Skin of body (tissue), 2 donors: Measurements from ENCODE around the gene ATG9A. TPM values are rescaled to one million over a fixed set of nuclear protein-coding genes. Genes with fewer than 3 reads are reported as not detected.
"Not testable (repeated sequence)": the region's sequence is repeated elsewhere in the genome, so short reads cannot be mapped to it uniquely, and the experiment has no call there.

Experiments used
- DNase-seq: peaks from one replicate; lab custom pipeline; 2025; lab: John Stamatoyannopoulos, UW
- total RNA-seq: library from RNA; depleted of rRNA; stranded (reverse); fragments of >200 nt; gene quantifications from one replicate; pipeline ENCODE4 v1.2.3, GENCODE V29; 2014

The ATG9A gene
- total RNA-seq, 1 donor from 2014 or later: 24.7 TPM

DNA sequence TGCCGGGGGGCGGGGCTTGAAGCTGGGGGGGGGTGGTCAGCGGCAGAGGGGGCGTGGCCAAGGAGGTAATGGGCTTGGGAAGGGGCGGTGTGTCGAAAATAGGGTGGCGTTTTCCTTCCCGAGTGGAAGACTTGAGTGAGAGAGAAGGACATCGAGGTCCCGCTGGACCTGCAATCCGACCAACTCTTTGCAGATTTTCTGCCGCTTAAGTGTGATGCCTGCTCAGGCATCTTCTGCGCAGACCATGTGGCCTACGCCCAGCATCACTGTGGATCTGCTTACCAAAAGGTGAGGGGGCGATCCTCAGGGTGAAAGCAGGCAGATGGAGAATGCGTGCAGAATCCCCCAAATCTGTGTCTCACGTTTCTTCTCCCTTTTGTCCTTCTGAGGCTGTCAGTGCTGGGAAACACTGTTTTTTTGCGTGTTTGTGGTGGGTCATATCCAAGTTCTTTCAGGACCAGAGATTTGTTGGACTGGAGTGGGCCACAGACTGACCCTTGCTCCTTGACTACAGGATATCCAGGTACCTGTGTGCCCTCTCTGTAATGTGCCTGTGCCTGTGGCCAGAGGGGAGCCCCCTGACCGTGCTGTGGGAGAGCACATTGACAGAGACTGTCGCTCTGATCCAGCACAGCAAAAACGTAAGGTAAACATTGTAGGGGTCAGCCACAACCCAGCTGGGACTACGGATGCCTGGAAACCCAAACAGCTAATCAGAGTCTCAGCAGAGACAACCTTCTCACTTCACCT lies 22.1 kb downstream of the ATG9A start:
- DNase-seq: no peak

DNA sequence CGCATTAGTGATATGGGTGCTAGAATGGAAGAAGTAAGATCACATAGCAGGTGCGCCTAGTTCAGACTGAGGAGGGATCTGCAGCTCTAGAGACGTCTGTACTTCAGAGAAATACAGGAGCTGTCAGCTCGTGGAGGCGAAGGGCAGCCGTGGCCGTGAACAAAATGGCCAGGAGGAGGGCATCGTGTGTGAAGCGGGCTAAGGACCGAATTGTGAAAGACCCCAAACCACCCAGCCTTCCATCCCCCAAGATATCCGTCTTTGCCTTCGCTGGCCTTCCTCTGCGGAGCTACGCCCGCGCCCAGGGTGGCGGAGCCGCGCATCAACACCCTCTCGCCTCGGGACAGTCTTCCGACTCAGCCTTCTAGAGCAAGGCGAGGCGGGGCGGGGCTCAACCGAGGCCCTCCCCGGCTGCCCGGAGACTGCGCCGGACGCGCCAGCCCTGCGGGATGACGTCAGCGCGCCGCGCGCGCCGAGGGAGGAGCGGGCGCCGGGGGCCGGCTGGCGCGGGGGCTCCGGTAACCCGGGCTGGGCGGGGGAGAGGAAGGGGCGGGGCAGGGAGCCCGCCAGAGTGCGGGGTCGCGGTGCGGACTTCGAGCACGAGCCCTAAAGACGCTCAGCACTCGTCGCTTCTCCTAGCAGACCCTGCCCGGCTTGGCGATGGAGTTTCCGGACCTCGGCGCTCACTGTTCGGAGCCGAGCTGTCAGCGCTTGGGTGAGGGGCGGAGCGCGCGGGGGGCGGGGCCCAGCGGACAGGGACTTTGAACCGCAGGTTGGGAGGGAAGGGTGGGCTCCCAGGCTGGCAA lies 22.9 kb downstream of the ATG9A start, which contains the start of gene ZFAND2B:
ZFAND2B (plus strand) TSS at position 455 of the 806 bp plus-strand sequence; CDS start at position 661, 206 bp downstream.
- DNase-seq: peak; percentile 93

GRCh38 chr2:219205981-219206327 lies 23.5 kb downstream of the ATG9A start:
- DNase-seq: no peak

GRCh38 chr2:219205165-219205538 lies 24.3 kb downstream of the ATG9A start:
- no peak for DNase-seq

- no peak for DNase-seq
Measured at GRCh38 chr2:219204425-219205164, 24.8 kb downstream of the ATG9A start.

GRCh38 chr2:219201331-219201730 lies 28.1 kb downstream of the ATG9A start:
- not testable (repeated sequence) for DNase-seq

DNA sequence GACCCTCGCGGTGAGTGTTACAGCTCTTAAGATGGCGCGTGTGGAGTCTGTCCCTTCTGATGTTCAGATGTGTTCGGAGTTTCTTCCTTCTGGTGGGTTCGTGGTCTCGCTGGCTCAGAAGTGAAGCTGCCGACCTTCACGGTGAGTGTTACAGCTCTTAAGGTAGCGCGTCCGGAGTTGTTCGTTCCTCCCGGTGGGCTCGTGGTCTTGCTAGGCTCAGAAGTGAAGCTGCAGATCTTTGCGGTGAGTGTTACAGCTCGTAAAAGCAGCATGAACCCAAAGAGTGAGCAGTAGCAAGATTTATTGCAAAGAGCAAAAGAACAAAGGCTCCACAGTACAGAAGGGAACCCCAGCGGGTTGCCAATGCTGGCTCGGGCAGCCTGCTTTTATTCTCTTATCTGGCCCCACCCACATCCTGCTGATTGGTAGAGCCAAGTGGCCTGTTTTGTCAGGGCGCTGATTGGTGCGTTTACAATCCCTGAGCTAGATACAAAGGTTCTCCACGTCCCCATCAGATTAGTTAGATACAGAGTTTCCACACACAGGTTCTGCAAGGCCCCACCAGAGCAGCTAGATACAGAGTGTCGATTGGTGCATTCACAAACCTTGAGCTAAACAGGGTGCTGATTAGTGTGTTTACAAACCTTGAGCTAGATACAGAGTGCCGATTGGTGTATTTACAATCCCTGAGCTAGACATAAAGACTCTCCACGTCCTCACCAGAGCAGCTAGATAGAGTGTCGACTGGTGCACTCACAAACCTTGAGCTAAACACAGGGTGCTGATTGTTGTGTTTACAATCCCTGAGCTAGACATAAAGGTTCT lies 28.7 kb downstream of the ATG9A start:
- not testable (repeated sequence) for DNase-seq

DNA sequence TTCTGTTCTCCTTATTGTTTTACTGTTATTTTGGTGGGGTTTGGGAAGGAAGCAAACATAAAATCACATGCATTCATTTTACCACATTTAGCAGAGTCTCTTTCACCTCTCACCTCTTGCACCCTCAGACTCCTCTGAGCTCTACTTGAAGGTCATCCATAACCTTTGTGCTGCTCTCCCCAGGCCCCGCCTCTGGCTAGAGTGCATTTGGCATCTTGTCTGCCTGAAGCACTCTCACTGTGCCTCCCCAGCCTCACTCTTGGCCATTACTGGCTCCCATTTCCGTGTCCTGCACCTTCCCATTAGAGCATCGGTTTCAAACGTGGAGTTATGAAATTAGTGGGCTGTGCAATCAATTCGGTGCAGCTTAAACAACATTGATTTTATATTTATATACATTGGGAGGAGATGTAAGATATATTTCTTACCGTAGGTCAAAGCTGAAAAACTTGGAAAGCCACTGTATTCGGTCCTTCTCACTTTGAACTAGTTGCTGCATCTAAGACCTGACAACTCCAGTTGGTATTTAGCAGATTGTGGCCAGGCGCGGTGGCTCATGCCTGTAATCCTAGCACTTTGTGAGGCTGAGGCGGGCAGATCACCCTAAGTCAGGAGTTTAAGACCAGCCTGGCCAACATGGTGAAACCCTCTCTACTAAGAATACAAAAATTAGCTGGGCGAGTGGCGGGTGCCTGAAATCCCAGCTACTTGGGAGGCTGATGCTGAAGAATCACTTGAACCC lies 29.8 kb downstream of the ATG9A start:
- no peak for DNase-seq

DNA sequence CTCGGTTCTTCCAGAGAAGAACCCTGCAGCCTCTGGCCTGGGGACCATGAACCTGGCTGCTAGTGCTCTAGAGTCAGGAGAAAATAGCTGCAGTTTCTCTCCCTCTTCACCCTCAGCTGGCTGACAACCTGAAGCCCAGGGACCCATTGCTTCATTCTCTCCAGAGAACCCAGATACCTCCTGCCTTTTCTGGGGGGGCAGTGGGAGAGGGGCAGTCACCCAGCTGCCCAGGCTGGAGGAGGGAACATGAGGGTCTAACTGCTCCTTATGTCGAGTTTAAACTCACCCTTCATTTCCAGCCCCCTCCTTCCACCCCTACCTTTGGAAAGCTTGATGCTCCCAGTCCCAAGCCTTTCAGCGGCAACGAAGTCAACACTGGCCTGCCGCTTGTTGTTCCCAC lies 30.5 kb downstream of the ATG9A start:
- DNase-seq: no peak

GRCh38 chr2:219197388-219197787 lies 32.0 kb downstream of the ATG9A start:
- no peak for DNase-seq

GRCh38 chr2:219186754-219187456 lies 42.5 kb downstream of the ATG9A start:
- DNase-seq: no peak

DNA sequence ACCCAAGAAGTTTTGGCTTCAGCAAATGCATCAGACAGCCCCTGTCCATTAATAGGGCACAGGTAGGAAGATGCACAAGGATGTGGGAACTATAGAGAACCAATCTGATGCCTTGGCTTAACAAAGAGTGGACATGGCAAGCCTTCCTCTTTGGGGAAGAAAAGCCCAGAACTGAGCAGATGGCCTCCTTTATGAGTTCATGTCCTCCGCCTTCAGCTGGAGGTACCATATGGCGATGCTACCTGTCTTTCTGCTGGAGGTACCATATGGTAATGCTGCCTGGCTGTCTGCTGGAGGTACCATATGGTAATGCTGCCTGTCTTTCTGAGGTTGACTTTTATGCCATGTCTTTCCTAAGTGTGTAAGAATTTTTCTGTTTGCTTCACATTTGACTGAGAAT lies 45.3 kb downstream of the ATG9A start:
- DNase-seq: no peak

DNA sequence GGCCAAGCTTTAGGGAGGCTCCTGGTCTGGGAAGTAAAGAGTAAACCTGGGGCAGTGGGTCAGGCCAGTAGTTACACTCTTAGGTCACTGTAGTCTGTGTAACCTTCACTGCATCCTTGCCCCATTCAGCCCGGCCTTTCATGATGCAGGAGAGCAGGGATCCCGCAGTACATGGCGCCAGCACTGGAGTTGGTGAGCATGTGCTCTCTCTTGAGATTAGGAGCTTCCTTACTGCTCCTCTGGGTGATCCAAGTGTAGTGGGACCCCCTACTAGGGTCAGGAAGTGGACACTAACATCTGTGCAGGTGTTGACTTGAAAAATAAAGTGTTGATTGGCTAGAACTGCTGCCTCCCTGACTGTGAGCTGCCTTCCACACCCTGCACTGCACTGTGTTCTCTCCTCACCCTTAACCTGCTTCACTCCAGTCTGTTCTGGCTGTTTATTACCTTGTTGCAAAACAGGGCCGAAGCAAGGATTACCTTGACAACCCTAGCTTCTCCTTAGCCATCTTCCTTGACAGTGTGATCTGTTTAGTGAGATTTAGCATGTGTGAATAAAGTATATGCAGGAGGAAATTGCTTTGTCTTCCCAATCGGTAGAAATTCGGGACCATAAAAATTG lies 46.2 kb downstream of the ATG9A start:
- no peak for DNase-seq

GRCh38 chr2:219182331-219183150 lies 46.9 kb downstream of the ATG9A start:
- DNase-seq: no peak

DNA sequence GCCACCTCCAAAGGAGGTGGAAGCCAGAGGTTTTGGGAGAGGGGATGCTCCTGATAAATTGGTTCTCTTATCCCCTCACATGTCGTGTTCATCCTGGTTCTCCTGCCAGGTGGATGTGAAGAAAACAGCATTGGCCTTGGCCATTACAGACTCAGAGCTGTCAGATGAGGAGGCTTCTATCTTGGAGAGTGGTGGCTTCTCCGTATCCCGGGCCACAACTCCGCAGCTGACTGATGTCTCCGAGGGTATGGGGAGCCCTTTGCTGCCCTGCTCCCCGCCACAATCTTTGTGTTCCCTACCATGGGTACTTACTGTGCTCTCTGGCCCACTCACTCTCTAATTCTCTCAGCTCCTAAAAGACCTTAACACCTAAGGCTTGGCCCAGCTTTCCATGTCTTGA lies 47.9 kb downstream of the ATG9A start:
- no peak for DNase-seq

DNA sequence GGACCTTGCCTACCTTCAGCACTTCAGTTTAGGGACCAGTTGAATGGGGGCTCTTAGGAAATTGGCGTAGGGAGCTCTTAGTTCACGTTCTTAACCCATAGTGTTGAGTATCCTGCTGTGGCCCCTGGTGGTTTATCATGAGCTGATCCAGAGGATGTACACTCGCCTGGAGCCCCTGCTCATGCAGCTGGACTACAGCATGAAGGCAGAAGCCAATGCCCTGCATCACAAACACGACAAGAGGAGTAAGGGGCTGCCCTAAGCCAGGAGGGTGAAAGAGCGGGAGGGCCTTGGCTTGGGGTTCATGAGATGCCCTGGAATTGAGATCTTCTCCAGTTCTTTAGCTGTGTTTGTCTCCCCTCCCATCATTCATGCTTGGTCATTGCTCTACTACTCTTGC lies 48.5 kb downstream of the ATG9A start:
- DNase-seq: no peak

DNA sequence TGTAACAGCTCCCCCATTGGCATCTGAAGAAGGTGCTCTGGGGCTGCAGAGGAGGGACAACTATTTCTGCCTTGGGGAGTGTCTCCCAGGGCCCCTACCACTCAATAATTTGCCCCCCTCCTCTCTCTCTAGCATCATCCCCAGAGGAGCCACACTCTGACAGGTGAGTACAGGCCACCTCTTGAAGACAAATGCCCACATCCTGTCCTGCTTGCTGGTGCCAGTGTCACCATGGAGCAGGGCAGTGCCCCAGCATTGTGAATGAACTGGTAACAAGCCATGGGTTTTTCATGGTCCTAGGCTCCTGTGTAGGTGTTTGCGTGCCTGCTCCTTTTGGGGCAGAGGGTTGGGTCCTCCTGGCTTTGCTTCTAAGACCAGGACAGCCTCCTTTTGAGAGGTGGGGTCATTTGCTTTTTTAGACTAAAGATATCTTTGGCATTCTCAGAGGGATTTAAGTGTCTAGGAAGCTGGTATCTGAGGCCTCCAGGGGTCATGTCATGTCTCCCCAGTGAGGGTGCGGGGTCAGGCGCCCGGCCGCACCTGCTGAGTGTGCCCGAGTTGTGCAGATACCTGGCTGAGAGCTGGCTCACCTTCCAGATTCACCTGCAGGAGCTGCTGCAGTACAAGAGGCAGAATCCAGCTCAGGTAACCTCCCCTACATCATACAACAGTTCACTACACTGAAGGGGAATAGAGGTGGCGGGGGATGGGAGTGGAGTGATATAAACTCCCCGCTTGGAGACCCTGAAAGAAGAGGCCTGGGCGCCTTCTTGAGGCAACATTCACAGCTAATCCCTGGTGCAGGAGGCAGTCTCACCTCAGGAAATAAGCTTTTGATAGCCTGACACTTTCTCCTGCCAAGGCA lies 49.6 kb downstream of the ATG9A start:
- no peak for DNase-seq
